DND-41 (cell line): Measurements from ENCODE around the gene LRRC66.

ENCODE experiments used
- ATAC-seq: fragments of 200-7000 bp; cut with Tn5 transposase; 3 replicates; pipeline ENCODE4 v1.9.1; 2021; ENCODE audit warnings: low read depth; ENCODE audit not compliant: insufficient read depth
- DNase-seq: peaks from one replicate; pipeline ENCODE4 v3.0.0-alpha.2; 2020
- H2AFZ ChIP-seq: 2 replicates; pipeline ENCODE4 v1.6.0; 2012; ENCODE audit warnings: low read depth, low read length
- H3K27ac ChIP-seq: 2 replicates; pipeline ENCODE4 v1.5.1; 2012; ENCODE audit warnings: low read length, inconsistent platforms
- H3K27me3 ChIP-seq: fragments of 200-600 bp; sonication (generic); 2 replicates; pipeline ENCODE4 v1.6.0; 2012; ENCODE audit warnings: low read length, mild to moderate bottlenecking, inconsistent platforms; ENCODE audit not compliant: insufficient read depth, poor library complexity
- H3K36me3 ChIP-seq: 2 replicates; pipeline ENCODE4 v1.5.1; 2012; ENCODE audit warnings: low read length, inconsistent platforms; ENCODE audit not compliant: insufficient read depth
- H3K4me1 ChIP-seq: 2 replicates; pipeline ENCODE4 v1.5.1; 2012; ENCODE audit warnings: mild to moderate bottlenecking, low read length; ENCODE audit not compliant: insufficient read depth
- H3K4me2 ChIP-seq: 2 replicates; pipeline ENCODE4 v1.6.0; 2012; ENCODE audit warnings: mild to moderate bottlenecking, moderate library complexity, low read length, inconsistent platforms; ENCODE audit not compliant: insufficient read depth
- H3K4me3 ChIP-seq, 2 experiments: fragments of 200-600 bp in 1 of 2; shearing (Covaris generic) in 1 of 2; 2 replicates each; pipeline ENCODE4 v1.5.1; 2012 to 2016; ENCODE audit warnings: inconsistent platforms in 2 of 2, low read length in 2 of 2, mild to moderate bottlenecking in 2 of 2, low read depth in 1 of 2, moderate library complexity in 1 of 2
- H3K79me2 ChIP-seq: 2 replicates; pipeline ENCODE4 v1.6.0; 2012; ENCODE audit warnings: low read length, inconsistent platforms; ENCODE audit not compliant: insufficient read depth
- H3K9ac ChIP-seq: 2 replicates; pipeline ENCODE4 v1.6.0; 2012; ENCODE audit warnings: low read depth, mild to moderate bottlenecking, inconsistent platforms, low read length, moderate library complexity
- H3K9me3 ChIP-seq: 2 replicates; pipeline ENCODE4 v1.5.1; 2012; ENCODE audit warnings: low read length, moderate library complexity, mild to moderate bottlenecking, inconsistent platforms; ENCODE audit not compliant: insufficient read depth, severe bottlenecking
- H4K20me1 ChIP-seq: 2 replicates; pipeline ENCODE4 v1.6.0; 2012; ENCODE audit warnings: low read length; ENCODE audit not compliant: insufficient read depth
- EZH2 ChIP-seq: IDR thresholded peaks from 3 replicates; pipeline ENCODE4 v1.6.1; 2012; ENCODE audit warnings: borderline replicate concordance, low read depth, mild to moderate bottlenecking, moderate library complexity, low read length, inconsistent platforms; ENCODE audit not compliant: severe bottlenecking
- TF ChIP-seq, protein P1 (sequence below): IDR thresholded peaks from 2 replicates; pipeline ENCODE4 v1.5.1; 2012; ENCODE audit warnings: borderline replicate concordance, low read length, moderate library complexity, mild to moderate bottlenecking; ENCODE audit not compliant: poor library complexity, severe bottlenecking; ENCODE audit errors: extremely low read depth

LRRC66 gene

DNA sequence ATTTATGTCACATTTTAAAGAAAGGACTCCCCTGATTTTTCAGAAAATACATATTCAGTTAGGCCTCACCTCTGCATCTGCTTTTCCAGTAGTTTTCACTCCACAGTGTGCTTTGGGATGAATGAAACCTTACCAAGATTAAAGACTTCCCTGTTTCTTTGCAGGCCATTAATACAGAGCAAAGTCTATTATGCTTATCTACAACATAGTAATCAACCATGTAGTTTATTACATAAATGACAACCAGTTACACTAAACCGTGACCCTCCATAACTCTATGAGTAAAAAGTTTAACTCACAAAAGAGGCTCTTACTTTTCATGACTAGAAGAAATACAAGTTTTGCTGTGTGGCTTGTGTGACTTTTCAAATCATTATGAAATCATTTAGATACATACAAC lies 2.3 kb downstream of the LRRC66 start:
- ATAC-seq: no peak

DNA sequence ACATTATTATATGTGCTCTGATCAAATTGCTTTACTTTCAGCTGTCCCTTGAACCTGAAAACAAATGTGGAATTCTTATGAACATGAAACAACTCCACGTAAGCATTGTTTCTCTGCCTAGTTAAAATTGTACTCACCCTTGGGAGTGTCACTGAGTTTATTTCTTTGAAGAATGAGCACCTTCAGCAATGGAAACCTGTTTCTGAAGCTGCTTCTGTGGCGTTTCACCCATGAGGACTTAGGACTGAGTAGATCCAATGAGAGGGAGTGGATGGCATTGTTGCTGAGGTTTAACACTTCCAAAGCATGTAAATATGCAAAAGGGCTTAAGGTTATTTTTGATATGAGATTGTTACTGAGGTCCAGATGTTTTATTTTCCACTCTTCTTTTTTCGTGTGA lies 3.2 kb downstream of the LRRC66 start:
- ATAC-seq (no peak), DNase-seq (no peak)
- no peak overlapping the region for H3K4me2 ChIP-seq
- H3K4me3 ChIP-seq: no peak overlapping the region
- no peak overlapping the region for H3K27ac ChIP-seq
- H3K36me3 ChIP-seq: no peaks in the 10 kb centered on the region
- no peaks in the 10 kb centered on the region for H3K4me1 ChIP-seq
- H3K79me2 ChIP-seq: no peaks in the 10 kb centered on the region
- H3K9ac ChIP-seq: no peak overlapping the region
- no peaks in the 10 kb centered on the region for H3K27me3 ChIP-seq
- H3K9me3 ChIP-seq: no peaks in the 10 kb centered on the region
- H2AFZ ChIP-seq: no peak overlapping the region
- no peaks in the 10 kb centered on the region for H4K20me1 ChIP-seq
- TF ChIP-seq, protein P1, sequence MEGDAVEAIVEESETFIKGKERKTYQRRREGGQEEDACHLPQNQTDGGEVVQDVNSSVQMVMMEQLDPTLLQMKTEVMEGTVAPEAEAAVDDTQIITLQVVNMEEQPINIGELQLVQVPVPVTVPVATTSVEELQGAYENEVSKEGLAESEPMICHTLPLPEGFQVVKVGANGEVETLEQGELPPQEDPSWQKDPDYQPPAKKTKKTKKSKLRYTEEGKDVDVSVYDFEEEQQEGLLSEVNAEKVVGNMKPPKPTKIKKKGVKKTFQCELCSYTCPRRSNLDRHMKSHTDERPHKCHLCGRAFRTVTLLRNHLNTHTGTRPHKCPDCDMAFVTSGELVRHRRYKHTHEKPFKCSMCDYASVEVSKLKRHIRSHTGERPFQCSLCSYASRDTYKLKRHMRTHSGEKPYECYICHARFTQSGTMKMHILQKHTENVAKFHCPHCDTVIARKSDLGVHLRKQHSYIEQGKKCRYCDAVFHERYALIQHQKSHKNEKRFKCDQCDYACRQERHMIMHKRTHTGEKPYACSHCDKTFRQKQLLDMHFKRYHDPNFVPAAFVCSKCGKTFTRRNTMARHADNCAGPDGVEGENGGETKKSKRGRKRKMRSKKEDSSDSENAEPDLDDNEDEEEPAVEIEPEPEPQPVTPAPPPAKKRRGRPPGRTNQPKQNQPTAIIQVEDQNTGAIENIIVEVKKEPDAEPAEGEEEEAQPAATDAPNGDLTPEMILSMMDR: no peak
- no peak for TF ChIP-seq EZH2

More for the DNA sequence above, 2.3 kb downstream of the LRRC66 start:
- H3K27ac ChIP-seq: no peak overlapping the region
- no peak overlapping the region for H3K9ac ChIP-seq
- H4K20me1 ChIP-seq: no peaks in the 10 kb centered on the region
- DNase-seq: no peak
- no peaks in the 10 kb centered on the region for H3K79me2 ChIP-seq
- no peaks in the 10 kb centered on the region for H3K9me3 ChIP-seq
- TF ChIP-seq EZH2: no peak
- TF ChIP-seq, protein P1: no peak
- H3K4me1 ChIP-seq: no peaks in the 10 kb centered on the region
- no peak overlapping the region for H2AFZ ChIP-seq
- H3K36me3 ChIP-seq: peaks cover 2% of the 10 kb centered on the region; the same call in 1 of the 2 replicates
- H3K4me3 ChIP-seq: no peak overlapping the region
- H3K4me2 ChIP-seq: no peak overlapping the region
- no peaks in the 10 kb centered on the region for H3K27me3 ChIP-seq

DNA sequence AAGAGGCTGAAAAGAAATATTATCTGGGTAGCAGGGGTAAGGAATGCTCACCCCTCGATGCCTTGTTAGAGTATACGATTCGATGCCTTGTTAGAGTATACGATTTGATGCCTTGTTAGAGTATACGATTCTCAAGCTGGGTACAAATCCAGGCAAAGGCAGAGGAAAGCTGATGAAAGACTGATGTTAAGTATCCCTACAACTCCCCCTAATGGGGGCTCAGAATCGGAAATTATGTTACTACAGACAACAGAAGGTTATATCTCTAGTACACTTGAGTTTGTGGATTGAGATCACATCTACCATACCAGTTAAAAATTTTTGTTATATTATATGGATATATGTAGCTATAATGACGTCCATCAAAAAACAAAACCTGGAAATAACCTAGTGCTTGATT lies 4.8 kb downstream of the LRRC66 start:
- Histone ChIP-seq H3K36me3 (no peaks in the 10 kb centered on the region), H2AFZ (no peak overlapping the region), H3K27ac (no peak overlapping the region), H3K4me1 (no peaks in the 10 kb centered on the region), H3K9me3 (no peaks in the 10 kb centered on the region), H3K4me2 (no peak overlapping the region), H3K27me3 (no peaks in the 10 kb centered on the region), H3K9ac (no peak overlapping the region), H3K4me3 (no peak overlapping the region), H4K20me1 (no peaks in the 10 kb centered on the region), H3K79me2 (no peaks in the 10 kb centered on the region)
- DNase-seq (no peak), ATAC-seq (no peak)
- TF ChIP-seq EZH2: no peak
- TF ChIP-seq, protein P1: peak; percentile 26

DNA sequence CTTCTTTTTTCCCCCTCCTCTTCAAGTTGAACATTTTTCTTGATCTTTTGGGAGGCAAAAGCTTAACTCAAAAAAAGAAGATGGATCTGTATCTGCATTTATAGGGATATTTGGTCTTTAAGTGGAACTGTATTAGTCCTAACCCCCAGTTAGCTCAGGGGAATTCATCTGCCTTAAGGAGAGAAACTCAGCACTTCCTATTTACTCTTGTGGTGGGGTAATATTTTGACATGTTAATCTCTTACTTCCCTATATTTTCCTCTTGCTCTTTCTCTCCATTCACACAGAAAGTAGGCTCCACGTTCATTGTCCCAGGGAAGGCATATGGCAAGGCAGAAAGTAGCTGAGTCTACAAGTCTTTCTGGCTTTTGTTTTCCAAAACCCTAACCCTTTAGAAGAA lies 5.3 kb downstream of the LRRC66 start:
- no peaks in the 10 kb centered on the region for H3K36me3 ChIP-seq
- ATAC-seq (no peak), DNase-seq (no peak)
- H4K20me1 ChIP-seq: no peaks in the 10 kb centered on the region
- no peak overlapping the region for H3K4me3 ChIP-seq
- H3K27ac ChIP-seq: no peak overlapping the region
- no peaks in the 10 kb centered on the region for H3K9me3 ChIP-seq
- H3K4me2 ChIP-seq: no peak overlapping the region
- no peak for TF ChIP-seq EZH2
- TF ChIP-seq, protein P1: no peak
- no peak overlapping the region for H3K9ac ChIP-seq
- H3K4me1 ChIP-seq: no peaks in the 10 kb centered on the region
- no peaks in the 10 kb centered on the region for H3K79me2 ChIP-seq
- no peak overlapping the region for H2AFZ ChIP-seq
- no peaks in the 10 kb centered on the region for H3K27me3 ChIP-seq
